ENCODE results near the gene FBXW5.

The FBXW5 gene

DNA sequence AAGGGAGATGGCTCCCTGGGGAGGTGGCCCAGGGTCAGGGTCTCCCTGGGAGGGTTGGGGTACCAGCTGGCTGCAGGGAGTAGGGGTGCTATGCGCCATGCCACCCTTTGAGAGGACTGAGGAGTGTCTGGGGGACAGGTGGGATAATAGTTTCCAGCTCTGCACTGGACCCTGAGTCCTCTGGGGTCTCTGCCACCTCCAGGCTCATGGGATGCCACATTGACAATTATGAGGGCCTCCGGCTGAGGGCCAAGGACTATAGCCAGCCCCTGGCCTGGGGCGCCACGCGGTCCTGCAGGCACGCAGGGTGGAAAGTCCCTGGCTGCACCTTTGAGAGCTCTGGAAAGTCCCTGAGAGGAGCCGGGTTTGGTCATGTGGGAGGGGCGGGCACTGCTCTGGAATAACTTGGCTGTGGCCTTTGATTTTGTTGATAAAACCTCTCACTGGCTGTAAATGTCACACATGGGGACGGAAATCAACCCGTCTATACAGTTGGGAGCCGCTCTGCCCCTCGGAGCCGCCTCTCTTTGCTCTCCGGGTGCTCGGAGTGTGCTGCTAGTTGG is 42.2 kb downstream of the FBXW5 start:
- DNase-seq: peak; percentile 24

DNA sequence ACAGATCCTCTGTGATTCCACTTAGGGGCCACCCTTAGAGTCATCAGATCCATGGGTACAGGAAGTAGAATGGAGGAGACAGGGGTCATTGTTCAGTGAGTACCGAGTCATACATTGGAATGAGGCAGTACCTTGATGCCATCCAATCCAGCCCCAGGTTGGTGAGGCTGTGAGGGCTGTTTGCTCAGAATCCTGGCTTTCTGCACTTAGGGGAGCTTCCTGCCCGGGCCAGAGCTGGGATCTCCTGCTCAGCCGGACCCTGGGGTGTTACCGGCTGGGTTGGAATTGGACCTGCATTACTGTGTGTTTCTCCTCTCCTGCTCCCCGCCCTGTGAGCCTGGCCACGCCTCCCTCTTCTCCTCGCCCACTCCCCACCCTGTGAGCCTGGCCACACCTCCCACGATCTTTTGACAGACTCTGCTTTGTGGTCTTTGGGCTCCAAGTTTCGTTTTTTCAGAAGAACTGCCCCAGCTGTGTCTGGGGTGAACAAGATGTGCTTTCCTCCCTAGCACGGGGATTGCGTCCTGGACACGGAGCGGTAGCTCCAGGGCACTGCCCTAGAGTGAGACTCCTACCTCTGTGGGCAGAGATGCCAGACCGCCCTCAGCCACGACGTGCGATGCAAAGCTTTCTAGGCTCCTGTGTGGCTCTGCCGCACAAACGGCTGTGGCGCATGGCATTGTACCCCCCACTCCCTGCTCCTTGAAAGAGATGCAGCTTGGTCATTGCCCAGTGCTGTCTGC is 42.9 kb downstream of the FBXW5 start:
- DNase-seq: no peak

DNA sequence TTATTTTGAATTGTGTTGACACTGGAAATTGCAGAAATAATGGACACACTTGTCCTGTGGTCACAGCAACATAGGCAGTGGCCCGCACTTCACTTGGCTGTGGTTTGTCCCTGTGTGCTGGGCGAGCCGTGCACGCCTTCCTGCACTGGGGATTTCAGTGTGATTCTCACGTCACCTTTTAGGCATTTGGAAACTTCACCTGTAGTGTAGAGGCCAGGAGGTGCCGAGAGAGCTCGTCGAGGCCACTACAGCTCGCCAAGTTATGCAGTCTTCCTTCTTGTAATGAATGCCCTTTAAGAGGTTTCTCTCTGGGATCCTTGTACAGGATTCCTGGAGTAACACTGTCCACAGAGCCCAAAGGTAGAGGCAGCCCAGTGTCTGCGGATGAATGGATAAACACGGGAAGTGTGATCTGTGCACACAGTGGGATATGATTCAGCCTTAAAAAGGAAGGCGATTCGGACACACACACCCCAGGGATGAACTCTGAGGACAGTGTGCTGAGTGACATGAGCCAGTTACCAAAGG is 43.5 kb downstream of the FBXW5 start:
- no peak for DNase-seq

DNA sequence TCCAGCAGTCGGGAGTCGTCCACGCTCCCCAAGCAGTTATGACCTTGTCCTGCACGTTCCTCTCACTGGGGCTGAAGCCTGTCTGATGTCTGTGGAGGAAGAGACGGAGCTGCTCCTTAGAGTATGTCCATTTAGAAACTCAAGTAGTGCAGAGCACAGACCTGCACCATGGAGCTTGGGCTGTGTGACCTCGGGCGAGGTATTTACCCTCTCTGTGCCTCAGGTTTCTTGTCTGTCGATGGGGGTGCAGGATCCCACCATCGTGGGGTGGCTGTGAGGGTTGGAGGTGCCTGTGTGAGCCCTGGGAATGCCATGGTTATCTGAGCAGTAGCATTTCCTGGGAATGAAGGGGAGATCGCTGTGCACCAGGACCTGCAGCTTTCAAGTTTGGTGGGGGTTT is 44.0 kb downstream of the FBXW5 start:
- DNase-seq: no peak

DNA sequence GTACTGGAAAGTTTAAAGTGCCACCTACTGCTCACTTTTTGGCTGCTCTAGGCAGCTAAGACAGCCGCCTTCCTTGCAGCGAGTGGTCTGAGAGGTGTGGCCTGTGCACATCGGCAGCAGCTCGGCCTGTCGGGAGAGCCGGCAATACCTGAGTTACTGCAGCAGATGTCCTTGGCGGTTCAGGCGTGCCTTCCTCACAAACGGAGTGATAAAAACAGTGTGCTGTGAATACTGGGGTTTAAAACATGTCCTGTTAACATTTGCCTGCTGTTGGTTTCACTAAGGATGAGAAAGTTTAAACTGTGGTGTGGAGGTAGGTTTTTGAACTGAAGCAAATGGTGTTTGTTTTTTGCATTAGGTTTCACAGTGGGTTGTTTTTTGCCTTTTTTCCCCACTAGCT is 45.3 kb downstream of the FBXW5 start:
- DNase-seq: no peak

DNA sequence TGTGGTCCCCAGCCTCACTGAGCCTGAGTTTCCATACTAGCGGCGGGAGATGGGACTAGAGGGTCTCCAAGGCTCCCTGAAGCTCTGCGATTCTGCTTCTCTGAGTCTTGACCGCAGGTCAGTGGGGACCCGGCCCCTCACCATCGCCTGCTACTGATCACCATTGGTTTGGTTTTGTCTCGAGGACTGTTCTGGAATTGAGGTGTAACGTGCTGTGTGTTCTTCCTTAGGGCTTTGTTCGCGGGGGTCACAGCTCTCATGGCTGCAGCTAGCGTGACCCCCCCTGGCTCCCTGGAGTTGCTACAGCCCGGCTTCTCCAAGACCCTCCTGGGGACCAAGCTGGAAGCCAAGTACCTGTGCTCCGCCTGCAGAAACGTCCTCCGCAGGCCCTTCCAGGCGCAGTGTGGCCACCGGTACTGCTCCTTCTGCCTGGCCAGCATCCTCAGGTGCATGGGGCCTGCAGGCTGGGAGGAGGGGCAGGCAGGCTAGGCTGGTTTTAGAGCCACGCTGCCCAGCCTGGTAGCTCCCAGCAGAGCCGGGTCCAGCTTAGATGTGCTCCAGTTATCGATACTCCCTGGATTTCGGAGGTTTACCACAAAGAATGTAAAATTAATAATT is 45.9 kb downstream of the FBXW5 start:
- no peak for DNase-seq

DNA sequence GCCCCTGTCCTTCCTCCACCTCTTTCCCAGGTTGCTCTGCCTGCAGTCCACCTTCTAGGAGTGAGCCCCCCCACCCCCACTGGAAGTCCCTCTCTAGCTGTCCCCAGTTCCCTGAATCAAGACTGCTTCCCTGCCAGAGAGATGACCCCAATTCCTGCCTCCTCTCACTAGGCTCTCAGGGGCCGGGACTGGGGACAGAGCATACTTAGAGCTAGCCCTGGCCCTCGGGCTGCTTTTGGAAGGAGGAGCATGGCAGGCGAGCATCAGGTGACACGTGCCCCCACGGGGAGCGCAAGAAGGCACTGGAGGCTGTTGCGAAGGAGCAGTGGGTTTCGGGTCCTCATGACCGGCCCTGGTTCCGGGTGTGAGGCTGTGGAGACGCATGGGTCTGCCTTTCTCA is 48.5 kb downstream of the FBXW5 start:
- DNase-seq: no peak

DNA sequence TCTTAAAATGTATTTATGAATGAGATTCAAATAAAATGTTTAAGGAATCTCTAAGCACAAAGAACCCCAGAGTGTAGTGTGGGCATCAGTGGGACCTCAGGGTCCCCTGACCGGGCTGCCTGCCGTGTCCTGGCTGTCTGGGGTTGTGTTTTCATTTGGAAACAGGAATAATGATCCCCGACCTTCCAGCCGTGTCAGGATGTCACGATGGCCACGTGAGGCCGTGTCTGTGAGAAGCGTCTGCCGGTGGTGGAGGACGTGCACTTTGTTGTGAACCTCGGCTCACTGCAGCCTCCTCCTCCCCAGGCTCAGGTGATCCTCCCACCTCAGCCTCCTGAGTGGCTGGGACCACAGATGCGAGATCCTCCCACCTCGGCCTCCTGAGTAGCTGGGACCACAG is 53.9 kb downstream of the FBXW5 start:
- no peak for DNase-seq
